HG03520 (cell line): Measurements from ENCODE around the gene ARL8B.
A peak's percentile ranks its signal among the peaks of the same experiment; 100 is the strongest.

ENCODE experiments used
- ATAC-seq: cut with Tn5 transposase; IDR thresholded peaks from one replicate; pipeline ENCODE4 v1.9.1; 2021; ENCODE audit warnings: mild to moderate bottlenecking, moderate library complexity; ENCODE audit not compliant: unreplicated experiment

Gene ARL8B

DNA sequence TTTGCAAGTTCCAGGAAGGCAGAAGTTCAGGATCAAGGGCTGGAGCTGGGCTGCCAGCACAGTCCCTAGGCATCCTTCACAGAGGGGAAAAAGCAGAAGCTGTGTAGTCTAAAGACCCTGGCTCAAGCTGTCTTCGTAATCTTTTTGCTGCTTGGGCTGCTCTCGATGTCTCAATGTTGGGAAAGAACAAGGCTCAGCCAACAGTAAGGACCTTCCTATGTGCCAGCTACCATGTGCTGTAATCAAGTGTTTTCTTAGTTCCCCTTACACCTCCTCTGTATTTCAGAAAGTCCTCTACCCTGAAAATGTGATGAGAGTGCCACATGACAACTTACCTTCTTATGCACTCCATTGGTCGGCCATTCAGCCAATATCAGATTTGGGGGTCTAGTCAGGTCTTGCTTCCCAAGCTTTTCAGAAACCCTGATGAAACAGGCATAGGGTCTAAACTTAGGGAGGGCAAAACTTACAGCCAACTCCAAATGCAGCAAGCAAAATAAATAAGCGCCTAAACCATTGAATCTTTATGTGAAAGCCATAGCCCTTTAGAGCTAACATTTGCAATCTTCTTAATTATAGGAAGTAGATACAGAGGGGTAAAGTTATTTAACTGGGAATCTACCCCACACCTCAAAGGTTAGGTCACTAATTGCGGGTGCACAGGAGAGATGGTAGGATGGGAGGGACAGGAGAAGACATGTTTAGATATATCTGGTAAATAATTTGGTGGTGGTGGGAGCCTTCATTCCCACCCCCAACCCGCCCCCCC lies 64.2 kb downstream of the ARL8B start:
- ATAC-seq: peak; percentile 10

DNA sequence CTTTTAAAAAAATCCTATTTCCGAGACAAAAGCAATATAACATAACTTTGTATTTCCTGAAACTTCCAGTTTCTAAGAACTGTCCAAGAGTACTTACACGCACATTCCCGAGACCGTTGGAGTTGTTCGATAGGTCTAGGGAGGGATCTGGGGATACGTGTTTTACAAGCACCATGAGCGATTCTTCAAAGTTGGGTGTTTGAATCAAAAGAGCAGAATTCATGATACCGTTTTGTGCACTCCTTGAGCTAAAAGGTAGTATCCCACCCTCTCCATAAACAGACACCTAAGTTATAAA lies 64.7 kb downstream of the ARL8B start:
- ATAC-seq: no peak

DNA sequence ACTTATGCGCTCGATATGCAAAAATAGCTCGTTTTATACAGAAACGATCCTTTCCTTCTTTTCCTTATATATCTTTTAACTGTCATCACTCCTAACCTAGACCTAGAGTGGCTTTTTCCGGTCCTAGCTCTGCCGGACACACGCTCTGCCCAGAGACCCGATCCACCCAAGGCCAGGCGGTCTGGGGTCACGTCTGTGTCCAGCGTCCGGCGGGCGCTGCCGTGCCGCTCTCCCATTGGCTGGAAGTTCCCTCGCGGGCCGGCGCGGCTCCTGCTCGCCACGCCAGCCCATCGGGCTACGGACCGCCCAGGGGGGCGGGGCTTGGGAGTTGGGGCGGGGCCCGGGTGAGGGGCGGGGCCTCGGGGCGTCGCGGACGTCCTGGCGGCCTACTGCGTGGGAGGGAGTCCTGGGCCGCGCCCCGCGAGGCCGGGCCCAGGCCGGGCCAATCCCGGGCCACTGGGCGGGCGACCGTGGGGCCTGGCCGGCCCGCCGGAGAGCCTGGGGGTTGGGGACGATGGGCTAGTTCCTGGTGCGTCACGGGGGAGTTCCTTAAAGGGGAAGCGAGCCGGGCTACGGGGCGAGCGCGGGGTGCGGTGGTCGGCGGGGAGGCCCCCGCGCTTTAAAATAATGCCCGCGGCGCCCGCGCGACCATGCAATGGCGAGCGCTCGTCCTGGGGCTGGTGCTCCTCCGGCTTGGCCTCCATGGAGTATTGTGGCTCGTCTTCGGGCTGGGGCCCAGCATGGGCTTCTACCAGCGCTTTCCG lies 65.2 kb downstream of the ARL8B start, which contains the start of gene EDEM1:
EDEM1 (plus strand) TSS at position 552 of the 764 bp plus-strand sequence; CDS start at position 651, 99 bp downstream.
- ATAC-seq: peak; percentile 78

DNA sequence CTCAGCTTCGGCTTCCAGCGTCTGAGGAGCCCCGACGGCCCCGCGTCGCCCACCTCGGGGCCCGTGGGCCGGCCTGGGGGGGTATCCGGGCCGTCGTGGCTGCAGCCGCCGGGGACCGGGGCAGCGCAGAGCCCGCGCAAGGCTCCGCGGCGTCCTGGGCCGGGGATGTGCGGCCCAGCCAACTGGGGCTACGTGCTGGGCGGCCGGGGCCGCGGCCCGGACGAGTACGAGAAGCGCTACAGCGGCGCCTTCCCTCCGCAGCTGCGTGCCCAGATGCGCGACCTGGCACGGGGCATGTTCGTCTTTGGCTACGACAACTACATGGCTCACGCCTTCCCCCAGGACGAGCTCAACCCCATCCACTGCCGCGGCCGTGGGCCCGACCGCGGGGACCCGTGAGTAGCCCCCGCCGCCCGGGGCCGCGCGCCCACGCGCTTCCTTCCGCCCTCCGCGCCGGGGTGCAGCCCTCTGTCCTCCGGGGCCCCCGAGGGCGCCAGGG lies 65.9 kb downstream of the ARL8B start:
- peak; percentile 12 for ATAC-seq

DNA sequence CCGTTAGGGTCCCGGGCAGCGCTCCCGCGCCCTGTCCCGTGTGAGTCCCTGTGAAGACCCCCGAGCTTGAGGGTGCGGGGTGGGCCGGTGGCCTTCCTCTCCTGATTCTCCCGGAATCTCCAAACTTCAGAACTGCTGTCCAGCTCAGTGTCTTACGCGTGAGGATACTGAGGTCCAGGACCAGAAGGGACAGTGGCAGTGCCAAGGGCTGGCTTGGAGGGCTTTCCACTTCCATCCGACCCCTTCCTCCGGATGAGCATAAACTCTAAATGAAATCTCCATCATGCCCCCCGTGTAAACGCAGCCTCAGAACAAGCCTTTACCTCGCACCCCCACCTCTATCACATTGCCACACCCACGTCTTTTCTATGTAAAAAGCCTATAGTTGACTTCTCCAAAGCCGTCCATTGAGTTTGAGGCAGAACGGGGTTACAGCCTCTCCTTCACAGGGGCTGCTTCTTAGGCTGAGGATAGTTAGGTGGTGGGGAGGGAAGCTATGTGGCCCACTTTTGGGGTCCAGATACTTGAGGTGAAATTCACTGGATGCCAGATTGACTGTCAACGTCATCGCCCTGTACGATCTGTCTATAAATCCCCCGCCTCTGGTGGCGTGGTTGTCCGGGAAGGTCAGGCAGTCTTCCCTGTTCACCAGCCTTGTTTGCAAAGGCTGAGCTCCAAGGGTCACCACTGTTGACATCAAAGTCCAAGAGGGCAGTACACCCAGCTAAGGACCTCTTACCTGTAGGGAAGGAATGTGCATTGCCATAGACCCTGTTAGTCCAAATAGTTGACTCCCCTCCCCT lies 66.5 kb downstream of the ARL8B start:
- no peak for ATAC-seq

DNA sequence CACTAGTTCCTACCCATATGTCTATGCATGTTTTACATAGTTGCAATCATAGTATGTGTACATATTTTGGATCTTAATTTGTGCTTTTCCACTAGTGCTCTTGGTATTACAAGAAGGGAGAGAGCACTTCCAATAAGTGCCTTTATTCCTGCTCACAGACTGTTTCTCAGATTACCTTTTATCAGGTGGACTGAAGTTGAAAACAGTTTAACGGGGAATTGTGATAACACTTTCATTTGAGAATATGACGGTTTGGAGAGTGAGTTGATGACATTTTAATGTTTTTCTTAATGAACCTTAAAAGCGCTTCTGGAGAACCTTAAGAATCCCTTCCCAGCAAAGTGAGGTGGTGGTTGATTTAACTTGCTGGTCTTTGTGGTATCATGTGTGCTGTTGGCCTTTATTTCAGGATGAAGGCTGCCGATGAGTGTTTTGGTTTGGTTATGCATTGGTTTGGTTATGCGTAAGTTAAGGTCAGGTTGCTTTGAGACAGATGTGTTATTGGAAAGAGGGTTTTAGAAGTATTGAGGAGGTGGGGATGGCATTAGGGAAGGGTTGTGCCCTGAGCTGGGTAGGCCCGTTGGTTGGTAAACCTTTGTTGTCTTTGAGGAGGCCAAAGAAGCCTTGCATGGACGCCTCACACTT lies 68.2 kb downstream of the ARL8B start:
- ATAC-seq: no peak

DNA sequence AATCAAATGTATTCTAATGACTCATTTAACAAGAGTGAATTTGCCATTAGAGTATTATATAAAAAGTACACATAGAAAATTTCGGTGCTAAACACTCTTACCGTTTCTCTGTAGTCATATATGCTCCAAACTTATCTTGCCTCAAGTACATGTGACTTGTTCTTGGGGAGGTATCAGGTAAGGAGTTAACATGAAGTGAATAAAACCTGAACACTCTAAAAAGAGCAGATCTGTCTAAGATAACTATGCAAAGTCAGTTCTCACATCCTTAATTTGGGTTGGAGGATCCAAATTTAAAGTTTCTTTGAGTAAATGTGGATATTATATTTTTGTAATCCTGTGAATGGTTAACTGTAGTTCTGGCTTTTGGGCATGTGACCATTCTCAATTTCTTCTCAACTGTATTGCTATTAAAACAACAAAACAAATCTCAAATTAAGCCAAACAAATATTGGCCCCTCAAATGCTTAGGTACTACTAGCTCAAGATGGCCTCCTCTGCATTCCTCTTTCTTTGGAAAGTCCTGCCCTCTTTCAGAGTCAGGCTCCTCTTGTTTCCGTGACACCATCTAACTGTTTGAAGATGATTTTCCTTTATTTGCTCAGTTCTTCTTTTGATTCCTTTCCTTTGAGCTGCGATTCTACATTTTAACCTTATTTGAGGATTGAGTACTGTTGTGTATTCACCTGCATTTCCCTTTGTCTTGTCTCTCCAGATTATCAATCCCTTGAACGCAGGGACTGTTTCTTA lies 69.6 kb downstream of the ARL8B start:
- no peak for ATAC-seq

DNA sequence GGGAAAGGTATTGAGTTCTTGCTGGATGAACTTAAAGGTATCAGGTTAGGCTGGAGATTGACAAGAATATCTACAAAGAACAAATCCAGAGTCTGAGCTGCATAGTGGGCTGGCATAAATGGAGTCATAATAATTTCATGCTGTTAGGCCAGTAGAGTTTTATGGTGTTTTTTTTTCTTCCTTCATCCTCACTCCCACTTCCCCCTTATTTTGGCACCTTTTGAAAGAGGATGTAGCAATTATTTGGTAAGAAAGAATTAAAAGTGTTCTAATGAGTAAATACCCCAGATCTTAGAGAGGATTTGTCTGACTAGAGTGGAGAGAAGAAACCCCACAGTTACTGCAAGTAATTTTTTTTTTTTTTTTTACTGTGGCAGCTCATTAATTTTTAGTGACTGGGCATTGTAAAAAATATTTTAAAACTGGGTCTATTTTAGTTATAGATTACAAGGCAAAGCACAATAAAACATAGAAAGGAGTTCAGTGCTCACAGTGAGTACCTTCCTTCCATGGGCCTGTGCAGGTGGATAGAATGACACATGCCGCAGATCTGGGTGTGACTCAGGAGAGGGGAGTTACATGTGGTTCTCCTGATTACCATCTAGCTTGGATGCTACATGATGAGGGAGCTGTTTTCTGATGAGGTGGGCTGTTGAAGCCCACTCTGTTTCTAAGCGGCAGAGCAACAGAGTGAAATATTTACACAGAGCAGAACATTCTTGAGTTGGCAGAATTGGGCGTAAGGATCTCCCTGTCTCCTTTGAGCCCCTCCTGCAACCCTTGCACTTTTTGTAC lies 70.7 kb downstream of the ARL8B start:
- no peak for ATAC-seq

DNA sequence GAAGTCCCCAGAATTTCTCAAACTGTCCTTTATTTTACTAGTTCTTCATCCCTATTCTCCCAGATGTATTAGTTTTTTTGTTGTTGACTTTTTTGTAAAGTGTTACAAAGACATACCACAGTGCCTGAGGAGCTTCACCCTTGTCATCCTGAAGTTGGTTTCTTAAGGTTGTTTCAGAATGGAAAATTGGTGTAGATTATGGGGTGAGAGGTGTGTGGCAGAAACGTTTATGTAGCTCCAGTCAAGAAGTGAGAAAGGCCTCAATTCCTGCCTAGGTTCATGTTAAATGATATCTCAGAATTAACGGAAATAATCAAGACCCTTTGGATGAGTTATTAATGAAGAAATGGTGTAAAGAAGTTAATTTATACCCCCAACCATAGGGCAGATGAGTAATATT lies 72.2 kb downstream of the ARL8B start:
- no peak for ATAC-seq

DNA sequence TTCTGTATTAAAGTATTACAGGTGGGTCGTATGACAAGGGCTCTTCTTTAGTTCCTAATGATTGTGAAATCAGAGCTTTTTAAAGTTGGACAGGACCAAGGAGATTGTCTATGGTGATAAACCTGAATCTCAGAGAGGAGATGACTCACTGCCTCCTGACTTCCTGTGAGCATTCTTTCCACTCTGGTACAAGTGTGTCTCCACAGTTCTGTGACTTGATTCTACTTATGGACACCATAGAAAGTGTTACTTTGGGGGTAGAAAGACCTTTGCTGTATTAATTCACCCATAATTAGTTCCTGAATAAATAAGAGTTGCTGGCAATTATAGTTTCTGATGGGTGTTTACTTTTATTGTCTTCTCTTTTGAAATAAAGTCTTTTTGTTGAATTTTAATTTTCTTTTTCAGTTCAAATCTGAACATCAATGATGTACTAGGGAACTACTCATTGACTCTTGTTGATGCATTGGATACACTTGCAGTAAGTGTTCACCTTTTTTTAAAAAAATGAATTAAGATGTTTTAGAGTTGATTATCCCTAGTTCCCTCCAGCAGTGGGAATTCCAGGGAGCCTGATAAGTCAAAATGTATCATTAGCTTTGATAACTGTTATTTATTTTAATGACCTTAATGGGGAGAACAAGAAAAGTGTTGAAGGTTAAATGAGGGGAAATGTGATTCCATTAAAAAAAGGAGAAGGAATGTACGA lies 72.9 kb downstream of the ARL8B start:
- peak; percentile 29 for ATAC-seq

DNA sequence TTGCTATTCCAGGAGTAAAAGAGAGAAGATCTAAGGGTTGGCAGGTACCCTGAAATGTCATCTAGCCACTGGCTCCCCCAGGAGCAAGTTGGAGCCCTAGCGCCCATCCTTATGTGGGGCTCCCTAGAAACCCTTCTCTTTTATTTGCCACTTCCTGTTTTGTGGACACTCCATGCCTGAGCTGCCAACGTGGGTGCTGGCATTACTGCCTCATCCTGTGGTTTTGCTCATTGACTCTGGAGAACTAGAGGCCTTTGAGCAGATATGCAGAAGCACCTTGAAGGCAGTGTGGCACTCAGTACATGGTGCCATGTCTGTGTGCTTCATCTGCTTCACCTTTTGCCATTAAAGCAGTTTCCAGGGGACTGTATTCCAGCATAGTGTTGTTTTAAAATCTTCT lies 73.5 kb downstream of the ARL8B start:
- ATAC-seq: no peak

DNA sequence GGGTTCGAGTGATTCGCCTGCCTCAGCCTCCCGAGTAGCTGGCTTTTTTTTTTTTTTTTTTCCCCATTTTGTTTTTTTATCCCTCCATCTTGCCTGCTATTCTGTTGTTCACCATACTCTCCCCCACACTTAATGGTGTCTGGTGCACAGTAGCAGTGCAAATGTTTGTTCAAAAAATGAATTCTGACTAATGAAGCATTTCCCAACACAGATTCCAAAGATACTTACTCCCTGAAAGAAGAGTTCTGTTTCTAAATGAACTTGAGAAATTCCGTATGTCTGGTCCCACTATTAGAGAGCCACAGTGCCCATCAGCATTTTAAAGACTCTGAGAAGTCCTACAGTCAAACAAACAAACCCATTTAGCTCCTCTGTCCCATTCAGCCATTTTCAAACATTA lies 74.9 kb downstream of the ARL8B start:
- ATAC-seq: no peak

DNA sequence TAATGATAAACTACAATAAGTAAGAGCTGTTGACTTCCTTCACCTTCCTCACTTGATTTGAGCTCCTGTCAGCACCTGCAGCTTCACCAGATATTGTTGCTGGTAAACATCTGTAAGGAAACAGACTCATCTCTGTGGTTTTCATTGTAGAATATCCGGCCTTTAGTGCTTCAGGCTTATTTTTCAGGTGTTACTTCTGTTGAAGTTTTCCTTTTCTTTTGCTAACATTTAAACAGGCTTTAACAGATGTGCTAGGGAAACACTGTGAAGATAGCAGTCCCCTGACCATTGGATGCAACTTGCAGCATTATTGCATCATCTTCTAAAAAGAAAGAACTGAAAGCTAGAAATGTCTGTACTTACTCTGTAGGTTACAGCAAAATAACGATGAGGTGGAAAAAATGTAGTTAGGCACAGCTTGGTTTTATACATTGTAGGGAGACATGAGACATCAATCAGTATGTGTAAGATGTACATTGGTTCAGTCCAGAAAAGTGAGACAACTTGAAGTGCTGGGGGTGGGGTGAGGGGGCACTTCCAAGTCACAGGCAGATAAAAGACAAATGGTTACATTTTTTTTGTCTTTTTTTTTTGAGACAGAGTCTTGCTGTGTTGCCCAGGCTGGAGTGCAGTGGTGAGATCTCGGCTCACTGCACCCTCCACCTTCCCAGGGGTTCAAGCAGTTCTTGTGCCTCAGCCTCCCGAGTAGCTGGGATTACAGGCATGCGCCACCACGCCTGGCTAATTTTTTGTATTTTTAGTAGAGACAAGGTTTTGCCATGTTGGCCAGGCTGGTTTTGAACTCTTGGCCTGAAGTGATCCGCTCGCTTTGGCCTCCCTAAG lies 75.6 kb downstream of the ARL8B start:
- ATAC-seq: peak; percentile 71

DNA sequence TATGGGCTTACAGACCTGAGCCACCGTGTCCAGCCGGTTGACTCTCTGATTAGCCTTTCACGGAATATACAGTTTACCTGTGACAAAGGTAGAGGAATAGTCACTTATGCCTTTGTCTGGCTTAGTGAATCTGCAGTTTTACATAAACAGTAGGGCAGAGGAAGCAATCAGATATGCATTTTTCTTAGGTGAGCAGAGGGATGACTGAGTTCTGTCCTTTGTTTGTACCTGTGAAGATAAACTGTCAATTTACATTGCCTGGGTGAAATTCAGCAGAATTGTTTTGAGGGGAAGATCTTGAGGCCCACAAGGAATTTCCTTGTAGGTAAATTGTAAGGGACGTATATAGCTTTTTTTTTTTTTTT lies 76.2 kb downstream of the ARL8B start:
- no peak for ATAC-seq

DNA sequence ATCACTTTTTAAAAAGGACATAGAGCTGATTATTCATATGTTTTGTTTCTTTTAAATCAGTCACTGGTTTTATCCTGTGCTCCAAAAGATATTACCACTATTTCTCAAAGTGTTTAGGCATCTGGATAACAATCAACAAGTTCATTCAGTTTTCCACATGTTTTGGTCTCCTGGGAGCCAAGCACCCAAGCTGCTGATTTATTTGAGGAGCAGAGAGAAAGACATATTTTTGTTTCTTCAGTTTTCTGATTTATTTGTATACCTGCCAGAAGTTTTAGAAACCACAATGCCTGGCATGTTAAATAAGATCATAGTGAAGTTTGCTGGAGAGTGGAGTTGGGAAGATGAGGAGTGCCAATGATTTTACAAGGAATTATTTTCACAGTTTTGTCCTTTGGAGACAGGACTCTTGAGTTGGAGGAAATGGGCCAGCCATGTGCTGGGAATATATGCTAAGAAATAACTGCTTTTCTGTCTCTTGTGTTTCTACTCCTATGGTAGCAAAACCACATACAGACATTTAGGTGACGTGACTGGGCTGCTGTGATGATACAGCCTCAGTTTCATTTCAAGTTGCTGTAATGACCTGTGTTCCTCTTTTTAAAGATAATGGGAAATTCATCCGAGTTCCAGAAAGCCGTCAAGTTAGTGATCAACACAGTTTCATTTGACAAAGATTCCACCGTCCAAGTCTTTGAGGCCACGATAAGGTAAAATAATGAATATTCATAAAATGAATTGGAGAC lies 77.1 kb downstream of the ARL8B start:
- peak; percentile 42 for ATAC-seq

DNA sequence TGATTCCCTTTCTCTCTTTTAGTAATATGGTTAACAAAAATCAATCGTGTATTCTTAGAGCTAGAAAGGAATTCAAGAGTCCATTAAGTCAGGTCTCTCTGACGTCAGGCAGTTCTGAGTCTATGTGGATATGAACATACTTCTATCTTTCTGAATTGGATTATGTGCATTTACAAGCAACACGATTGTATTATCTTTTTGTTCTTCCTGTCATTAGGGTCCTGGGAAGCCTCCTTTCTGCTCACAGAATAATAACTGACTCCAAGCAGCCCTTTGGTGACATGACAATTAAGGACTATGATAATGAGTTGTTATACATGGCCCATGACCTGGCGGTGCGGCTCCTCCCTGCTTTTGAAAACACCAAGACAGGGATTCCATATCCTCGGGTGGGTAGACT lies 79.4 kb downstream of the ARL8B start:
- ATAC-seq: no peak

DNA sequence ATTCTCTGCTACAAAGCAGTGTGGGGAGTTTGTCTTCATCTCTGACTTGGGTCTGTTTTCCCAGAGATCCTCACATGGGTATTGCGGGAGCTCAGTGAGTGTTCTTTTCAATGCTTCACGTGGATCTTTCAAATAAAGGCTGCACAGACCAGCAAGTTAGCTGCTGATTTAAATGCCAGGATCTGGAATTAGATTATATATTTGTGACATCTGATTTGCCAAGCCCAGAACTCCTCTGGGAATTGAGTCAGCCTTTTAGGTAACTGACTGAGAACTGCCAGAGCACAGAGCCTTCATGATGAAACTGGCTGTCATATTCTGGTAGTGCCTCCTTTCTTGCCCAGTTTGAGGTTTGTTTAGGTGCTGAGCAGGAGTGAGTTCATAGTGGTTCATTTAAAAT lies 80.1 kb downstream of the ARL8B start:
- no peak for ATAC-seq
